Stimulated activated CD4-positive, alpha-beta T cell treated with anti-CD3 and anti-CD28 coated beads, Interleukin-1b, Interleukin-23, amount 100 ng/mL, for 24 hours (primary cell): ENCODE measurements around the gene GSTM4.
A peak's percentile ranks its signal among the peaks of the same experiment; 100 is the strongest.

ENCODE experiments used
- DNase-seq, 4 experiments: peaks; one replicate each; pipeline ENCODE4 v3.0.0-alpha.2; 2020; ENCODE audit warnings: low read depth in 4 of 4, low spot score in 1 of 4

GSTM4 gene

DNA sequence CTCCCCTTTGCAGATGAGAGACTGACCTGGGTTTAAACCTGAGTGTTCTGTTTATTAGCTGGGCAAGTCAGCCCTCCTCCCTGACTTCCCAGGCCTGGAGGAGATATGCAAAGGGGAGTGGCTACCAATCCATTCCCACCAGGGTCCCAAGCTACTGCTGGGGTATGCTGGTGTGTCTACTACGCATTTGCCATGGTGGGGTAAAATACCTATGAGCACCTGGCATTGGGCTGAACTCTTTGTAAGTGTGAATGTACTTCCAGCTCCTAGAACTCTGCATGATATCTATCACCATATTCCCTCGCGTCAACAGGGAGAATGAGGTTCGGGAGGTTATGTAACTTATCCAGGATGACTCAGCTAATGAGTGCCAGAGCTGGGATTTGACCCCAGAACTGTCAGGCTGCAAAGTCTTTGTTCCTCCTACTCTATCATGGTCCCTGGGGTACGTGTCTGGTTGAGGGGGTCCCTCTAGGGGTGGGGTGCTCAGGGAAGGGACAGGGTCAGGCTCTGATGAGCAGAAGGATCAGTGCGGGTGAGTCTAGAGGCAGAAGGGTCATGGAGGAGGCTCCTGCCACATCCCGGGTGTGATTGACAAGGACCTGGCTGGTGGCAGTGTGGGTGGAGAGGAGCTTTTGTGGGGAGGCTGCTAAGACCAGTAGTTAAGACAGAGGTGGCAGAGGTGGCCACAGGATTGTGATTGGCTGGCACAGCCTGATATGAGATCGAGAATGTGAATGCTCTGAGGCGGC, 19.5 kb upstream of the GSTM4 start:
- no peak for DNase-seq

DNA sequence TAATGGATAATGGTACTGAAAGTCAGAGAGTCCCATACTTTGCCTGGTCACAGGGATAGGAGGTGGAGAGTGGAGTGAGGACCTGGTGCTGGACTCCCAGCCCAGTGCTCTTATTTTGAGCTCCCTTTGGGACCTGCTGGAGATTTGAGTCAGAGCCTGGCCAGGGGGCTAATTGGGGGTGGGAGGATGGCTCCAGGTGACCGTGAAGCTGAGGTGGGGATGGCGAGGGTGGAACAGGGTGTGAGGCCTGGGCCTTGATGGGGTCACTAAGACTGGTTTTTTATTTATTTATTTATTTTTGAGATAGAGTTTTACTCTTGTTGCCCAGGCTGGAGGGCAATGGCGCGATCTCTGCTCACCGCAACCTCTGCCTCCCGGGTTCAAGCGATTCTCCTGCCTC, 18.5 kb upstream of the GSTM4 start:
- DNase-seq = no peak

DNA sequence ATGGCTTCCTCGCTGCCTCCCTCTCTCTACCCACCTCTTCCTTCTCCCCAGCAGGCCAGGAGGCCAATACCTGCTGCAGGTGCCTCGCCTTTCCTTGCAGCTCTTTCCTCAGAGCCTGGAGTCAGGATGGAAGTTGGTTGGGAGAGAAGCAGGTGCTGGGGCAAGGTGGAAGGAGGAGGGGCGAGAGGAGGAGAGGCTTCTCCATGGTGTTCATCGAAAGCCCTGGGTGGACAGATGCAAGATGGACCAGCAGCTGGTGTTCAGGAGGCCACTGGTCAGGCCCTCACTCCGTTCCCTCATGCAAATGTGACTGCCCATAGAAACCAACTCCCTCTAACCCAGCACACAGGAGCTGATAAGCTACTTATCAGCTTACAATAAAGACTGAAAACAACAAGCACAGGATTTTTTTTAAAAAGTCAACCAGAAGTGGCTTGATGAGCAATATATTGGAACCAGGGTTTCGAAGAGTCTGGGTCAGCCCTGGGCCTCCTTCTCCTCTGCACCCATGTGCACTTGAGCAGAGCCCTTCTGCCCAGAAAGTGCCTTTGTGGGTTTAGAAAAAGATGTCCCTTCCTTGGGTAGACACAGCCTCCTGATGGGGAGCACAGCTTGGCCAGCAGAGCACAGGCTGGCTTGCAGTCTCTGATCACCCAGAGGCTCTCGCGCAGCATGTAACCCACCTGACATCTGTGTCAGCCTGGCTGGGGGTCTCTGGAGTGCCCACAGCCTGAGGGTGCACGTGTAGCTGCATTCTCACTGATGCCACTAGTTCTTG, 16.6 kb upstream of the GSTM4 start:
- no peak for DNase-seq

DNA sequence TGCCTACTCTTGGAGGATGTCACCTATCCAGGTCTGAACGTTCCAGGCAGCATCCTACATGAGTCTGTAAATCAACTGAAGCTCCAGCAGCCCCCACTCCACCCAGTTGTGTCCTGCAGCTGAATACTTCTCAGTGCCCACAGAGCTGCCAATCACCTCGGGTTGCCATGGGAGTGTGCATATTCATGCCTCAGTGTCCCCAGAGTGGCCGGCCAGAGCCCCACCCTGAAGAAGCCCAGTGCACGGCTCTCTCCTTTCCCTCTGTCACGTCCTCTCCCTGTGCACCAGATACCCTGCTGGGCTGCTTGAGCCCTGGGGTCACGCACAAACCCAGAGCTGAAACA, 16.1 kb upstream of the GSTM4 start:
- DNase-seq = no peak

DNA sequence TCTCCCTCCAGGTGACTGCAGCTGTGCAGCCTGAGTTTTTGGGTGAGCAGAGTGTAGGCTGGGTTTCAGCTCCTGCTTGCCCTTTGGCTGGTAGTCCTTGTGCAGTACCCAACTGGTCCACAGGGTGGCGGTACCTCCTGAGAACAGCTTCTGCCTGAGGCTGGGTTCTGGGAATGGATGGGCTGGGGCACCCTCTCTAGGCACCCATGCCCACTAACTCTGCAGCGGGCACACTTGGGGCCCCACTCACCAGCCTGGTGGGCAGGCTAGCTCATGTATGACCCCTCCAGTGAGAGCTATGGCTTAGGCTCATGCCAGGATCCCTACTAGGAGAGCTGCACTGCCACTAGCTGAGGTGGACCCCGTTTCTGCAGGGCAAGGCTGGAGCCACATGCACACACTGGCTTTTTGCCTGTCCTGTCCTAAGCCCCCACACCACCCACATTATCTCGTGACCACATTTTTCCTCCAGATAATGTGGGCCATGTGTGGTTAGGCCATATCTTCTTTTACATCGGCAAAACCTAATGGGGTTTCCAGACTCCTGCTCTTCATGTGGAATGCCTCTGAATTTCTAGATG, 15.5 kb upstream of the GSTM4 start:
- DNase-seq = peak; percentile 84 to 96 (median 86)

DNA sequence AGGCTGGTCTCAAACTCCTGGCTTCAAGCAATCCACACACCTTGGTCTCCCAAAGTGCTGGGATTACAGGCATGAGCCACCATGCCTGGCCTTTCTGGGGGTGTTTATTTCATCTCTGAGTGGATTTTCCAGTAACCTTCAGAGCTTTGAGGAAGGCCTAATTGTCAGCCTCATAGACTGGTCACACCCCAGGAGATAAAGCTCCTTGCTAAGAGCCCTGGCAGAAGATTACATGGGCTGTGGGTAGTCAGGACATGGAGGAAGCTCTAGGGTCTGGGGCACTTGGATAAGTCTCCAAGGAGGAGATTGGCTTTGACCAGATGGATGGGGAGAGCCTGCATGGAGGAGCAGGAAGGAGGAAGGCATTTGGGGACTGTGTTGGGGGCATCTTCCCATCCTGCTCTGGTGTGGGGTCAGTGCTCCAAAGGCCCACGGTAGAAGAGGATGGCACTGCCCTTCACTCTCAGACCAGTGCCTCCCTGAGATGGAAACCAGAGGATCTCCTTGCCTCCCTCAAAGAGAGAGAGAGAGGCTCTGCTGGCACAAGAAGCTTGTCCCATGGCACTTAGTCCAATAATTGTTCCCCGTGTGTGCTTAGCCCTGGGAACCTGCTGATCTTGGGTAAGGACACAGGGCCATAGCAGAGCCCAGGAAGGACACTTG, 14.7 kb upstream of the GSTM4 start:
- DNase-seq = no peak

- DNase-seq = no peak
Observed at GRCh38 chr1:109641861-109642260, 14.0 kb upstream of the GSTM4 start.

- DNase-seq = no peak
Observed at GRCh38 chr1:109642626-109643025, 13.3 kb upstream of the GSTM4 start.

DNA sequence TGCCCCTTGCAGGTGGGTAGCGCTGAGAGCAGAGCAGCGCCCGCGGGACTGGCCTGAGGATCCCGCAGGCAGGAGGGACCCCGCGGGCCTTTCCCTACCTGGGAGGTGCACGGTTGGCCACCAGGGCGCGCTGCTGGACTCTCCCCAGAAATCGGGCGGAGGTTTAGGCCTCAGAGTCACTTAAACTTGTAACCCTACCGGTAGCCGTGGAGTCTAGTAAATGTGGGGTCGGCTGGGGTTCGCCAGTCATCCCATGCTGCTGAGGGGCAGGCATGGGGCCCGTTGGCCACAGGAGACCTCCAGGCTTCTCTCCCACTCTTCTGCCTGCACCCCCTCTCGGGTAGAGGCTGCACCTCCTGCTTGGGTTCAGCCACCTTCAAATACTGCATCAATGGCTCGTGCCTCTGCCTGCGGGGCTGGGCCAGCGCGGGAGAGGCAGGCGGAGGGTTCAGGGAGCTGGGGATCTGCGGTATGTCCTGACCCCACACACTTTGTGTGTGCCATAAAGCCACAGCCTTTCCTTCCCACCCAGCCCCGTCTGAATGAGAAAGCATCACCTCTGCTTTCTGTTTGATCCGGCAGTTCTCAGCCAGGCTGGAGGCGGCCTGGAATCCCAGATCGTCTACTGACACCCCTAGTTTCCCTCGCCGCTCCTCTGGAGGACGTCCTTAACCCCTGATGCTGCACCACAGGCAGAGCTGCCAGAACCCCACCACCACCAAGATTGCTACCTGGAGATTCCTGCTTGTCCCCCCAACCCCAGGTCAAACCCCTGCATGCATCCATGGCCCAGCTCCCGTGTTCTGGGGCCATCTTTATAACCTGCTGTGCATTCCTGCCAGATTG, 12.3 kb upstream of the GSTM4 start:
- DNase-seq = peak; percentile 78 to 88 (median 80)

GRCh38 chr1:109644670-109645069, 11.2 kb upstream of the GSTM4 start:
- no peak for DNase-seq

- no peak for DNase-seq
Observed at GRCh38 chr1:109649491-109649914, 6.4 kb upstream of the GSTM4 start.

DNA sequence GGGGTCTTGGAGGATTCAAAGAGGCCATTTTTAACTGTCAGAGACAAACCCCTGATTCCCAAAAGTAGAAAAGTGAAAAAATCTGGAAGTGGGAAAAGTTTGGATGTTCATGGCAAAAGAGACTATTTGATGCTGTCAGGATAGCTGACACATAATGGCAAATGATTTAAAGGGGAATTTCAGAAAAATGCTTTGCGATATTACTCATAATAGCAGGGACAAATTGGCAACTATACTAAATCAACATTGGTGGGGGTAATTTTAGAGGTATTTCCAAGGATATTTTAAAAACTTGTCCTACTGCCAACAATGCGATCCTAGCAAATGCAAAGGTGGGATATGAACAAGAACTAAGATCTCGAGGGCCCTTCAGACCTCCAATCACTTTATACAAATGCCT, 5.3 kb upstream of the GSTM4 start:
- DNase-seq = no peak

- no peak for DNase-seq
Observed at GRCh38 chr1:109652402-109652801, 3.5 kb upstream of the GSTM4 start.

DNA sequence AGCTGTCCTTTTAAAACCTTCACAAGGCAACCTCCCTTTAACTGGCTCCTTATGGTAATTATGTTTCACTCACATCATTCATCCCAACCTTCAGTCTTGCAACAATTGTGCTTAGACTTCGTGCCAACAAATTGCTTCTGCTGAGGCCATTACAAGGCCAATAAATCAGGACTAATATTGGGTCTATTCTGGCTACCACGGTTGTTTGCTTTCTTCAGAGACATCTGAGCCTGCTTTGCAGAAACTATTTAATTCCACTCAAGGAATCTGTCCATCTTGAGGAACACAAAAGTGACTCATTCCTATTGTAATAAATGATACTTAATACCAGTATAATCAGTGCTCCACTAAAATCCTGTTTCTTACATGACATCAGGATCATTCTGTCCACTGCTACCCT, 2.6 kb upstream of the GSTM4 start:
- no peak for DNase-seq

GRCh38 chr1:109654519-109654918, 1.4 kb upstream of the GSTM4 start:
- no peak for DNase-seq

DNA sequence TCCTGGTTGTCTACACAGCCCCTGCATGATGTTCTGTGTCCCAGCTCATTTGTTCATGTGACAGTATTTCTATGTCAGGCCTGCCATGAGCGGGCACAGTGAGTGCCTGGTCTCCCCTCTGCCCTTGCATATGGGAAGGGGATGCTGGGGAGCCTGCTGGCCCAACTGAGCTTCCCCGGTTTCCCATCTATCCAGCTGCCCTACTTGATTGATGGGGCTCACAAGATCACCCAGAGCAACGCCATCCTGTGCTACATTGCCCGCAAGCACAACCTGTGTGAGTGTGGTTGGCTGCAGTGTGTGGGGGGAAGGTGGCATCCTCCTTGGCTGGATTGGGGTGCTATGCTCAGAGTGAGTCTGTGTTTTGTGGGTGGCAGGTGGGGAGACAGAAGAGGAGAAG, 1.5 kb downstream of the GSTM4 start:
- no peak for DNase-seq

GRCh38 chr1:109657970-109658369, 2.1 kb downstream of the GSTM4 start:
- DNase-seq = no peak

DNA sequence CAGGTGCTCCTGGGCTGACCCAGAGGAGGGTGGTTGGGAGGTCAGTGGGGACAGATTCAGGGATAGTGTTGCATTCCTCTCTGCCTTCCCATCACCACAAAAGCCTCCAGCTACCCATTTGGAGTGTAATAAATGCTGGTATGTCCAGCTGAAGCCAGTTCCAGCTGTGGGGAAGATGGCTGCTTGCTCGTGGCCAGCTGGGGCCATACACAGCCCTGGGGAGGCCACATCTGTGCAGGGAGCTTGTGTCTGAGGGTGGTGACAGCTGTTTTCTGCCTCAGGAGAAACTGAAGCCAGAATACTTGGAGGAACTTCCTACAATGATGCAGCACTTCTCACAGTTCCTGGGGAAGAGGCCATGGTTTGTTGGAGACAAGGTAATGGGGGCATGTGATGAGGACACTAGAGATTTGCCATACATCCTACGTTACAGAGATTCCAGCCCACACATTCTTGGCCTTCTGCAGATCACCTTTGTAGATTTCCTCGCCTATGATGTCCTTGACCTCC, 2.7 kb downstream of the GSTM4 start:
- no peak for DNase-seq

- DNase-seq = no peak
Observed at GRCh38 chr1:109659145-109659544, 3.2 kb downstream of the GSTM4 start.

DNA sequence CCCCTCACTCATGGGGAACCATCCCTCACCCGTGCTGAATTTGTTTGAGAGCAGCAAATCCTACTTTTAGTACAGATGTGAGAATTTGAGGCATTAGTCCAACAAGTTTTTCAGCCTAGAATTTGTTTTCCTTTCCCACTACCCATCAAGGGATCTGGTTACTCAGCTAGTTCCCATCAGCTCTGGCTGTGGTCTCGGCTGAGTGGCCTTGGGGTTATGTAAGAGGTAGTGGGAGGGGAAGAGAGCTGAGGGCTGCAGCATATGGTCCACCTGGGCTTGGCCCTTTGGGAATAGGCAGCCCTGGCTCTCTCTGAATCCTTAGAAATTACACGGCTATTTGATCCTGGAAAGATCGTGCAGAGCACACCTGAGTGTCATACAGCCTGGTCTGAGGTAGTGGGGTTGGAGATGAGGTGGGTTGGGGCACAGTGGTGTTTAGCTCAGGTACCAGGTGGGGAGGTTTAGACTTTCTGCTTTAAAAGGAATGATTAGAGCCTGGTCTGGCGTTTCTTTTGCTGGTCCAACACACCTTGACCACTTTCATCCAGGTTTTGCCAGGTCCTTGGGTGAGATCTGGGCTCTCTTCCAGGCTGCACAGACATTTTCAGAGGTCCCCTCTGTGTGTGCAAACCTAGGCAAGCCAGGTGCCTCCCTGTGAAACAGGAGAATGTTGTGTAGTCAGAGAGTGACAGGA, 4.2 kb downstream of the GSTM4 start:
- no peak for DNase-seq
